Measurements from ENCODE around the gene ZDHHC8. TPM values are rescaled to one million over a fixed set of nuclear protein-coding genes. Genes with fewer than 3 reads are reported as not detected.

The ZDHHC8 gene
- total and polyA plus RNA-seq, 2 experiments from 2014 or later, result 9.6 to 72.7 TPM

DNA sequence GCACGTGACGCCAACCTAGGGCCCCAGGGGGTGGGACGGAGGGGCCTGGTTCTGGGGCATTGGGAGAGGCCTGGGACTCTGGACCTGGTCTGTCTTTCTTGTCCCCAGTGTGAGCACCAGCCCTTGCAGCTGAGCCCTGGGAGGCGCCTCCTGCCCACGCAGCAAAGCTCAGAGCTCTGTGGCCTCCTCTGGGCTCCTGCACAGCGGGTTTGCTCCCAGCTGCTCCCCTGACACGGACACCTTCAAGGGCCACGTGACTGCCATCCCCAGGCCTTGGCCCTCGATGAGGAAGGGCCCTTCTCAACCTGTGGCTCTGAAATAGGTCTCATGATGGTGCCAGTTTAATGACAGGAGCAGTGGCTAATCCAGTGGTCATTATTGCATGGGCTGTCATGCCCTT is 50.8 kb downstream of the ZDHHC8 start:
- no peaks in the 10 kb centered on the region for H3K9me2 ChIP-seq (replicated peaks; ENCODE audit: insufficient read depth)
- no peaks in the 10 kb centered on the region for H3K36me3 ChIP-seq (replicated peaks; ENCODE audit: insufficient read depth, low read depth)
- H3K27ac ChIP-seq, result no peak overlapping the region
- 84% methylated on average over 9 of the region's 9 CpGs for WGBS (ENCODE audit: low lambda C conversion rate, missing lambda C conversion rate)
- H3K9me3 ChIP-seq (ENCODE audit: low read depth), result no peaks in the 10 kb centered on the region
- no peaks in the 10 kb centered on the region for H3K27me3 ChIP-seq
- no peaks in the 10 kb centered on the region for H4K20me1 ChIP-seq (ENCODE audit: insufficient read depth, poor library complexity, severe bottlenecking)
- TF ChIP-seq EZH2phosphoT487 (IDR thresholded peaks at IDR 0.05; ENCODE audit: low read depth, severe bottlenecking, unreplicated experiment) (no peak), EZH2 (IDR thresholded peaks at IDR 0.05; ENCODE audit: borderline replicate concordance) (no peak)
- TF ChIP-seq, protein P1, sequence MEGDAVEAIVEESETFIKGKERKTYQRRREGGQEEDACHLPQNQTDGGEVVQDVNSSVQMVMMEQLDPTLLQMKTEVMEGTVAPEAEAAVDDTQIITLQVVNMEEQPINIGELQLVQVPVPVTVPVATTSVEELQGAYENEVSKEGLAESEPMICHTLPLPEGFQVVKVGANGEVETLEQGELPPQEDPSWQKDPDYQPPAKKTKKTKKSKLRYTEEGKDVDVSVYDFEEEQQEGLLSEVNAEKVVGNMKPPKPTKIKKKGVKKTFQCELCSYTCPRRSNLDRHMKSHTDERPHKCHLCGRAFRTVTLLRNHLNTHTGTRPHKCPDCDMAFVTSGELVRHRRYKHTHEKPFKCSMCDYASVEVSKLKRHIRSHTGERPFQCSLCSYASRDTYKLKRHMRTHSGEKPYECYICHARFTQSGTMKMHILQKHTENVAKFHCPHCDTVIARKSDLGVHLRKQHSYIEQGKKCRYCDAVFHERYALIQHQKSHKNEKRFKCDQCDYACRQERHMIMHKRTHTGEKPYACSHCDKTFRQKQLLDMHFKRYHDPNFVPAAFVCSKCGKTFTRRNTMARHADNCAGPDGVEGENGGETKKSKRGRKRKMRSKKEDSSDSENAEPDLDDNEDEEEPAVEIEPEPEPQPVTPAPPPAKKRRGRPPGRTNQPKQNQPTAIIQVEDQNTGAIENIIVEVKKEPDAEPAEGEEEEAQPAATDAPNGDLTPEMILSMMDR (IDR thresholded peaks at IDR 0.05; ENCODE audit: poor library complexity), result no peak
- H2AFZ ChIP-seq, result no peak overlapping the region
- H3K4me1 ChIP-seq (ENCODE audit: insufficient read depth), result no peaks in the 10 kb centered on the region
- H3K4me2 ChIP-seq, result no peak overlapping the region
- DNase-seq (ENCODE audit: low spot score), result no peak
- H3K4me3 ChIP-seq, result no peak overlapping the region
- no peaks in the 10 kb centered on the region for H3K79me2 ChIP-seq

DNA sequence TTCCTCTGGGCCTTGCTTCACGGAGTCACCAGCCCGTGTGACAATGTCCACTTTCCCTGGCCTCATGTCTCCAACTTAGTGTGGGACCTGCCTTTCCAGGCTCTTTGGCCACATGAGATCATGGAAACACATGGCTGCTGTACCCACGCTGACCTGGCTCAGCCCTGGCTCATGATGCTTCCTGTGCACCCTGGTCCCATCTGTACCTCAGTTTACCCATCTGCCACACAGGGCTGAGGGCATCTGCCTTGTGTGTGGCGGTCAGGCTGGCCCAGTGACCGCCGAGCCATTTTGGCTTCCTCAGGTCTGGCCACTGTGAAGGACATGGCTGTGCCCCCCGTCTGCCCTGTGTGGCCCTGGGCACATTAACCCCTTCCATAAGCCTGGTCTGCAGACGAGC is 51.5 kb downstream of the ZDHHC8 start:
- Histone ChIP-seq H3K9me3 (ENCODE audit: low read depth) (no peaks in the 10 kb centered on the region), H3K36me3 (replicated peaks; ENCODE audit: insufficient read depth, low read depth) (no peaks in the 10 kb centered on the region), H3K27me3 (no peaks in the 10 kb centered on the region), H3K27ac (no peak overlapping the region), H3K4me1 (ENCODE audit: insufficient read depth) (no peaks in the 10 kb centered on the region), H3K4me3 (no peak overlapping the region), H2AFZ (no peak overlapping the region), H4K20me1 (ENCODE audit: insufficient read depth, poor library complexity, severe bottlenecking) (no peaks in the 10 kb centered on the region), H3K4me2 (no peak overlapping the region), H3K79me2 (no peaks in the 10 kb centered on the region), H3K9me2 (replicated peaks; ENCODE audit: insufficient read depth) (no peaks in the 10 kb centered on the region)
- DNase-seq (ENCODE audit: low spot score), result no peak
- TF ChIP-seq, protein P1 (IDR thresholded peaks at IDR 0.05; ENCODE audit: poor library complexity), result no peak
- TF ChIP-seq EZH2 (IDR thresholded peaks at IDR 0.05; ENCODE audit: borderline replicate concordance) (no peak), EZH2phosphoT487 (IDR thresholded peaks at IDR 0.05; ENCODE audit: low read depth, severe bottlenecking, unreplicated experiment) (no peak)
- 91% methylated on average over 8 of the region's 8 CpGs for WGBS (ENCODE audit: low lambda C conversion rate, missing lambda C conversion rate)

DNA sequence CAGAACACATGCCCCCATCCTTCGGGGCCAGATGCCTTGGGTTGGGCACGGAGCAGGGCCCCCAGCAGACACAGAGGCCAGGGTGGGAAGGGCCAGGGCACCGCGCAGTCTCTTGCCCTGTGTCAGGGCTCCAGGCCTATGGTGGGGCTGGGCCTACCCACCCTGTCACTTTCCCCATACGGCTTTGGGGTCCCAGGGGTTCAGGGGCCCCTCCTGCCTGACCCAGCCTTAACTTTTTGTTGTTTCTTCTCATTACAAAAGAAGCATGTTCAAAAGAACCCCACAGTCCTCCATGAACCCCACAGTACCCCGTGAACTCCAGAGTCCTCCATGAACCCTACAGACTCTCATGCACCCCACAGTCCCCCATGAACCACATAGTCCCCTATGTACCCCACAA is 52.2 kb downstream of the ZDHHC8 start:
- Histone ChIP-seq H3K27ac (no peak overlapping the region), H3K36me3 (replicated peaks; ENCODE audit: insufficient read depth, low read depth) (no peaks in the 10 kb centered on the region), H3K9me3 (ENCODE audit: low read depth) (no peaks in the 10 kb centered on the region), H4K20me1 (ENCODE audit: insufficient read depth, poor library complexity, severe bottlenecking) (no peaks in the 10 kb centered on the region), H3K4me2 (no peak overlapping the region), H3K27me3 (no peaks in the 10 kb centered on the region), H2AFZ (no peak overlapping the region), H3K4me3 (no peak overlapping the region), H3K79me2 (no peaks in the 10 kb centered on the region), H3K4me1 (ENCODE audit: insufficient read depth) (no peaks in the 10 kb centered on the region), H3K9me2 (replicated peaks; ENCODE audit: insufficient read depth) (no peaks in the 10 kb centered on the region)
- WGBS (ENCODE audit: low lambda C conversion rate, missing lambda C conversion rate), result 84% methylated on average over 6 of the region's 6 CpGs
- no peak for DNase-seq (ENCODE audit: low spot score)
- TF ChIP-seq, protein P1 (IDR thresholded peaks at IDR 0.05; ENCODE audit: poor library complexity), result no peak
- TF ChIP-seq EZH2phosphoT487 (IDR thresholded peaks at IDR 0.05; ENCODE audit: low read depth, severe bottlenecking, unreplicated experiment) (no peak), EZH2 (IDR thresholded peaks at IDR 0.05; ENCODE audit: borderline replicate concordance) (no peak)

Measured in hepatocyte (in vitro differentiated cells).